ENCODE measurements around the gene PPARD.
"Not testable (repeated sequence)": the region's sequence is repeated elsewhere in the genome, so short reads cannot be mapped to it uniquely, and the experiment has no call there.

The PPARD gene

DNA sequence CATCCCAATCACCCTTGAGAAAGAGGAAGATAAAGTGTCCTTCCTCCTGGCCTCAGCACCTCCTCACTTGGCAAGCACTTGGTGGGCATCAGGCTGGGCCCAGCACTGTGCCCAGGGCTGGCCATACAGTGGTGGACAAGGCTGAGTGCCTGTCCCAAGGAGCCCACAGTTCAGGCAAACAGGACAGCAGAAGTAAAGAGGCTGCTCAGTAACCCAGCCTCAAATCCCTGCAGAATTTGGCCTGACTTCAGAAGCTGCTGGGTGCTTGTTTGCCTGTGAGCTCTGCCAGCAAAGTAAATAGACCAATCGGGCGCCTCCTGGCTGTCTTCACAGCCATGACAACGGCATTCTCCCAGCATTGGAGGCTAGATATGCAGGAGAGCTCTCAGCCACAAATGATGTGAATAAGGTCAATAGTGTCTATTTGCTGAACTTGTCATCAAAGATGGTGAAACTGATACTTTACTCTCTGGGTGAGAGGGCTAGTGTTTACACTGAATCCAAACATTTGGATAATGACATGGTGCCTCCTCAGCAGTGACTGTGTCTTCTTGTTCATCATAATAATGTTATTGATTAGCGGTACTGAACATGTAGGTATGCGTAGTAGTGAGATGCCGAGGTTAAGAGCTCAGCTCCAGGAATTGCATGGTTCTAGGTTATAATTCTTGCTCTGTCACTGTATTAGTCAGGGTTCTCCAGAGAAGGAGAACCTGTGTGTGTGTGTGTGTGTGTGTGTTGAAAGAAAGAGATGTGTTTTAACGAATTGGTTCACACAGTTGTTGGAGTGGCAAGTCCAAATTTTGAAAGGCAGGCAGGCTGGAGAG is 72.9 kb downstream of the PPARD start:
- DNase-seq, result peak; percentile 24

DNA sequence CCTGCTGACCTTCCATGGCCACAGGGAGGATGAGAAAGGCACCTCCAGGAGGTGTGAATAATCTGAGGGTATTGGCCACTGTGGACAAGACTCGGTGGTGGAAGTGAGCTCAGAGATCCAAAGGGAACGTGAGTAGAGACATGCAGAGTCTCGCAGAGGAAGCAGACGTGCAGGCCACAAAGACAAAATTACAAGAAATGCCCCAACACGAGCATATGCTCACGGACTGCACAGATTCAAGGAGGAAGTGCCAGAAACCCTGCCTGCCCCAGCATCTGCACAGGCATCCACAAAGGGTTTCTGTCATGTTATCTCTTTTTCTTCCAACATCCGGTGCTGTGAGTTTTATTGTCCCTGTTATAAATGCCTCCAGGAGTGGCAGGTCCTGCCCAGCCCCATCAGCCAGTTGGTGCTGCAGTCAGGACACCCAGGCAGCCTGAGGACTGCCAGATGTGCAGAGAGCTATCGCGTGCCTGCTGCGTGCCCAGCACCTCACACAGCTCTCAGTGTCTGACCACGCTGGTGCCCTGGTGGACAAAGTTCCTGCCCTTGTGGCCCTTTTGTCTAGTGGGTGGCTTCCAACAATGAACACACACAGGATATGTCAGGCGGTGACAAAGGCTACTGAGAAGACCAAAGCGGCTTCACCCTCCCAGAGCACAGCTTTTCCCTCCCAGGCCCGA is 75.8 kb downstream of the PPARD start:
- peak; percentile 9 for DNase-seq

DNA sequence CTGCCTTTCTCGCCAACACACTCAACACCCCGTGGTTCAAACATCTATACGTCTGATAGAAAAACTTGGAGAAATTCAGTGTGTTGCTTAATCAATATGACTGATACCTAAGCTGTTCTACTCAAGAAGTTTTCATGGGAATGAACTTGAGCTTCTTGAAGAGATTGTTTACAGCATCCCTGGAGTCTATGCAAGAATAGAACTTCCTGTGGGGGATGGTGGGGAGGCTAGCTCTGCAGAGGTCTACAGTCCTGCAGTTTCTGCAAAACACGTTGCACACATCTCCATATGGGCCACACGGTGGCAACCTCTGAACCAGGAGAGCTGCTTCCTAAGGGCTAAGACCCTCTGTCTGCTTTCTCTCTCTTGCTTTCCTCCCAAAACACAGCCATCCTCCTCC is 77.1 kb downstream of the PPARD start:
- DNase-seq, result peak; percentile 23

DNA sequence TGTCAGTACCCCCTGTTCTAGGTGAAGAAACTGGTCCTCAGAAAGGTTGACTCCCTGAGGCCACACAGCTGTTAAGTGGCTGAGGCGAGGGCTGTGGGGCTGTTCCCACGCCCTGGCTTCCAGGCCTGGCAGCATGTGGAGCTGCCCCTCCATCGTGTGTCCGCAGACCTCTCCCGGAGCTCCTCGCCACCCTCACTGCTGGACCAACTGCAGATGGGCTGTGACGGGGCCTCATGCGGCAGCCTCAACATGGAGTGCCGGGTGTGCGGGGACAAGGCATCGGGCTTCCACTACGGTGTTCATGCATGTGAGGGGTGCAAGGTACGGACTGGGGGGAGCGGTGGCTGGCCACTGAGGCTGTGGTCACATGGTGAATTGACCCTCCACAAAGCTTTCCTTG is 77.6 kb downstream of the PPARD start:
- no peak for DNase-seq

DNA sequence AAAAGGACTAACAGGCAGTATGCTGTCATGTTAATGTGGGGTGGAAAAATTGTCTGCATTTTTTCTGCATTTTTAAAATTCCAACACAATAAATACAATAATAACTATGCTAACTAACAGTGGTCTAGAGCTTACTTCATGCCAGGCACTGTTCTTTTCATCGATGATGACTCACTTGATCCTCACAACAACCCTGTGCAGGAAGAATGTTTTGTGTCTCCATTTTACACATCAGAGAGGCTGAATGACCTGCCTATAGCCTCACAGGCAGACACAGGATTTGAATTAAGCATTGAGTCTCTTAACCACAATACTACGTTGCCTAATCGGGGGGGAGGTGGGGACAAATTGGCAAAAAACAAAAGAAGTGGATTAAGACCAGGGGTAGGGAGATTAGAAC is 82.9 kb downstream of the PPARD start:
- DNase-seq, result no peak

DNA sequence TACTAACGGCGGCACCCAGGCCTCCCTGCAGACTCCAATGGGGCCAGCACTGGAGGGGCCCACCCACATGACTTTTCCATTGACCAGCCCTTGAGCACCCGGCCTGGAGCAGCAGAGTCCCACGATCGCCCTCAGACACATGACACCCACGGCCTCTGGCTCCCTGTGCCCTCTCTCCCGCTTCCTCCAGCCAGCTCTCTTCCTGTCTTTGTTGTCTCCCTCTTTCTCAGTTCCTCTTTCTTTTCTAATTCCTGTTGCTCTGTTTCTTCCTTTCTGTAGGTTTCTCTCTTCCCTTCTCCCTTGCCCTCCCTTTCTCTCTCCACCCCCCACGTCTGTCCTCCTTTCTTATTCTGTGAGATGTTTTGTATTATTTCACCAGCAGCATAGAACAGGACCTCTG is 83.7 kb downstream of the PPARD start:
- no peak for DNase-seq

DNA sequence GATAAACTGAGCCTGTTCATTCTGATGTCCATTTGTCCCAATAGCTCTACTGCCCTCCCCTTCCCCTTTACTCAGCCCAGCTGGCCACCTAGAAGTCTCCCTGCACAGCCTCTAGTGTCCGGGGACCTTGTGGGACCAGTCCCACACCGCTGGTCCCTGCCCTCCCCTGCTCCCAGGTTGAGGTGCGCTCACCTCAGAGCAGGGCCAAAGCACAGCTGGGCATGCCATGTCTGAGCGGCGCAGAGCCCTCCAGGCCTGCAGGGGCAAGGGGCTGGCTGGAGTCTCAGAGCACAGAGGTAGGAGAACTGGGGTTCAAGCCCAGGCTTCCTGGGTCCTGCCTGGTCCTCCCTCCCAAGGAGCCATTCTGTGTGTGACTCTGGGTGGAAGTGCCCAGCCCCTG is 85.1 kb downstream of the PPARD start:
- no peak for DNase-seq

DNA sequence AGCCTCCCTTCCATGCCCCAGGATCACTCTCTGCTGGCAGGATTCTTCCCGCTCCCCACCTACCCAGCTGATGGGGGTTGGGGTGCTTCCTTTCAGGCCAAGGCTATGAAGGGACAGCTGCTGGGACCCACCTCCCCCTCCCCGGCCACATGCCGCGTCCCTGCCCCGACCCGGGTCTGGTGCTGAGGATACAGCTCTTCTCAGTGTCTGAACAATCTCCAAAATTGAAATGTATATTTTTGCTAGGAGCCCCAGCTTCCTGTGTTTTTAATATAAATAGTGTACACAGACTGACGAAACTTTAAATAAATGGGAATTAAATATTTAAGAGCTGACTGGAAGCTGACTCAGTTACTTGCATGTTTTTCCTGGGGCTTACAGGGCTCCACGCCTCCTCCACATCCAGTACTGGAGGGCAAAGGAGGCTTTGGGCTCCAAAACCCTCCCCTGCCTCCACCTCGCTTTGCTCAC is 85.5 kb downstream of the PPARD start:
- no peak for DNase-seq

DNA sequence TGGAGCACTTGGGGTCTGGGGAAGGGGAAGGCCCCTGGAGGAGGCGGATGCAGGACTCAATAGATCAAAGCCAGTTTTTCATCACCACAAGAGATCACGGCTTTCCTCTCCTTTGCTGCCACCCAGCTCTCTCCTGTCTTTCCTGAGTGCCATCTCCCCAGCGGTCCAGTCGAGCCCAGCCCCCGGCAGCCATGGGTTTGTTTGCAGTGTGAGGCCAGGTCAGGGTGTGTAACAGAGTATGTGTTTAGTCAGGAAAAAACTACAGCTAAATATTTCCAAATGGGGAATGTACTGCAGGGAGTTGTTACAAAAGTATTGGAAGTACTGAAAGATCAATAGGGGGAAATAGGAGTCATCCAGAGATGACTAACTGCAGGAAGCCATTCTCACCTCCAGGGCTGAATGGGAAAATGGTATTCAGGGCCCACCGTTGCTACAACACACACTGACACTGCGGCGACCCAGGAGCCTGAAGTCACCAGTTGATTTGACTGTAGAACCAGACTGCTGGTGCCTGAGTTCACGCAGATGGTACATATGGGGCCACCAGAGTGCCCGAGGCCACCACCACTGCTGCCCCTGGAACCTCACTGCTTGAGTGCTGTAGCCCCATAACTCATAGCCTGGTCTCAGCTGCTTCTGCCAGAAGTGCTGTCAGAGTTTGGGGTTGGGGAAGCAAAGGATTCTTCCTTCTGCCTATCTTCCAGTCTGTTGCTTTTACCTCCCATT is 86.2 kb downstream of the PPARD start:
- DNase-seq, result no peak

DNA sequence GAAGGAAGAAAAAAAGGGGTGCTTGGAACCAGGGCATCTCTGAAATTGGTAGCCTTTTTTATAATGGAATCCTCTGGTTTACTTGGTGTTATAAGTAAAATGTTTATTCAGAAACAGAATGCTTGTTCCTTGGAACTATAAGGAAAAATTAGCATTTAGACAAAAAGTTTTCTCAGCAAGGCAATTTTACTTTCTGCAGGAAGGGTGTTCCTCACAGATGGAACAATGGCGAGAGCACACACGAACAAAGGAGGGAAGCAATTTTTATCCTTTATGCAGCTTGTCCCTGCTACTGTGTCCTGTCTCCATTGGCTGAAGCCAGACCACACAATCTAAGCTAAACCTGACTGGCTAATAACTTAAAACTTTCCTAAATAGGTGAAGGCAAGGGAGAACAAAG is 87.1 kb downstream of the PPARD start:
- DNase-seq, result no peak

DNA sequence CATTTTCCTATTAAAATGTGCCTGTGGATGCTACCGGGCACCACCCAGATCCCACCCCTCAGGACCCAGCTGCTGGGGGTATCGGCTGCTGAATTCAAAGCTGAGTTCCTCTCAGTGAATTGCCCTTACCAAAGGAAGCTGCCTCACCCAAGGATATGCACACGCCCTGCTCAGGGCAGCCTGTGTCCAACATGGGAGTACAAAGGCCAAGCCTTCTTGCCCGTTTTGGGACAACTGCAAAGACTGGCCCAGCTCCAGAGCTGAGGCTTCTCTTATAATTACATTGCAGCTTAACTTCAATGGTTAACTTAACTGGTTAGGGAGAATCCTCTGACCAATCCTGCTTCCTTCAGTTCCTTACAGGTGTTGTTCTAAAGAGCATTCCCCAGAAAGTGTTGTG is 89.9 kb downstream of the PPARD start:
- DNase-seq, result no peak

DNA sequence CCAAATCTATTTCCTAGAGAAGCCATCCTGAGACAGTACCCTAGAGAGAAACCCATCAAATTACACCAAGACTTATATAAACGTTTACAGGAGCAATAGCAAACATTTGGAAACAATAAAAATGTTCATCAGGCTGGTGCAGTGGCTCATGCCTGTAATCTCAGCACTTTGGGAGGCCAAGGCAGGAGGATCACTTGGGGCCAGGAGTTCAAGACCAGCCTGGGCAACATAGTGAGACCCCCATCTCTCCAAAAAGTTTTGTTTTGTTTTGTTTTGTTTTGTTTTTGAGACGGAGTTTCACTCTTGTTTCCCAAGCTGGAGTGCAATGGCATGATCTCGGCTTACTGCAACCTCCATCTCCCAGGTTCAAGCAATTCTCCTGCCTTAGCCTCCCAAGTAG is 90.3 kb downstream of the PPARD start:
- not testable (repeated sequence) for DNase-seq

DNA sequence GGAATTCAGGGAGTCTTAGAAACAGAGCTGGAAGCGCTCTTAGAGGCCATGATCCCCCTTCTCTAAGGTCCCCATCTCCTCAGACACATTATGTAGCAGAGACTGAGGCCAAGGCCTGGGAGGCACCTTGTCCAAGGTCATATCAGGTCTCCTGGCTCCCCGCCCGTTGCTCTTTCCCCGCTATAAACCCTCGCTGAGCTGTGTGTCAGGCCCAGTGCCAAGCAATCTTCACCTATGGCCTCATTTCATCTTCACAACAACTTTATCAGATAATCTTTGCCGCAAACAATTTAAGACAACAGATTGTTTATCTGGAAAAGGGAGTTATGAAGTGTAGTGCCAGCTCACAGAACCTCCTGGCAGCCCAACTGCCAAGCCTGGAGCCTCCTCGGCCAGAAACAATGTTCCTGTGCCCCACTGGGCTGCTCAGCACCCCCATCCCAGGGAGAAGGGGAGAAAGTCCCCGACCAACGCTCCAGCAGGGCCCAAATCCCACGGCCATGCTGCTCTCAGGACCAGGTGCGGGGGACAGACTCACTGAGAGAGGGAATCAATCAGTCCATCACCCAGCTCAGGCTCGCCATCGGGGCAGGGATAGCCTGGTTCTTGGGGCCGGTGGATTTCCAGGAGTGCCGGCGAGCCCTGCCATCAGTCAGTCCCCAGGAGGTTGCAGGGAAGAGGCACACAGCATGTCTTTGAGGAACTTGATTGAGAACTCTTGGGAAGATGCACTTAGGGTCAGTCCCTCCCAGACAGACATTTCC is 92.9 kb downstream of the PPARD start:
- DNase-seq, result no peak

DNA sequence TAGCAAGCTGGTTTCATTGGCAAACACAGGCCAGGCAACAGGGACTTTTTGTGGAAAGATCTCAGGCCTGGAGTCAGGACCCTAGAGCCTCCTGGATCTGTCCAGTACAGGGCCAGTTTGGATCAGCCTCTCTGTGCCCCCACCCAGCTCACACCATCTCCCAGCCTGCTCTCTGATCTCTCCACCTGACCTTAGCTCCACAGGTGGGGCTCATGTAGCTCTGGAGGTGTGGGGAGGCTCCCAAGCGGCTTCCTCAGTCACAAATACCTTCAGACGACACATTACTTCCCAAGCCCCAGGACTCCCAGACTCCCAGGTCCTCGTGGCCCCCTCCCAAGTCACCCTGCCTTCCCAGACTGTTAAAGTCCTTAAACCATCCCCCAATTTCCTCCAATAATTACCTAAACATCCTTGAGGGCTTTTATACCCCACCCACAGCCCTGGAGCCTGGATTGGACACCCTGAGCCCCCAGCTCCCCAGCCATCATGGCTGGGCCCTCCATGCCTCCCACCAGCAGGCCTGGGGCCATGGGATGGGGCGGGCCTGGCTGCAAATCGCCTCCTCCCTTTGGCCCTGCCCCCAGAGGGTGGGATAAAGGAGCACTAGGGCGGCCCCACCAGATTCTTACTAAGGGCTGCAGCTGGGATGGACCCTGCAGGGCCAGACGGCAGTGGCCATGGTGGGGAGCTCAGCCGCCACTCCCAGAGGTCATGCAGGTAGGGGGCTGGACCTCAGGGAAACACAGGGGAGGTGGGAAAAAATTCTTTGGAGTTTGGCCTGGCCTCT is 93.9 kb downstream of the PPARD start:
- no peak for DNase-seq

DNA sequence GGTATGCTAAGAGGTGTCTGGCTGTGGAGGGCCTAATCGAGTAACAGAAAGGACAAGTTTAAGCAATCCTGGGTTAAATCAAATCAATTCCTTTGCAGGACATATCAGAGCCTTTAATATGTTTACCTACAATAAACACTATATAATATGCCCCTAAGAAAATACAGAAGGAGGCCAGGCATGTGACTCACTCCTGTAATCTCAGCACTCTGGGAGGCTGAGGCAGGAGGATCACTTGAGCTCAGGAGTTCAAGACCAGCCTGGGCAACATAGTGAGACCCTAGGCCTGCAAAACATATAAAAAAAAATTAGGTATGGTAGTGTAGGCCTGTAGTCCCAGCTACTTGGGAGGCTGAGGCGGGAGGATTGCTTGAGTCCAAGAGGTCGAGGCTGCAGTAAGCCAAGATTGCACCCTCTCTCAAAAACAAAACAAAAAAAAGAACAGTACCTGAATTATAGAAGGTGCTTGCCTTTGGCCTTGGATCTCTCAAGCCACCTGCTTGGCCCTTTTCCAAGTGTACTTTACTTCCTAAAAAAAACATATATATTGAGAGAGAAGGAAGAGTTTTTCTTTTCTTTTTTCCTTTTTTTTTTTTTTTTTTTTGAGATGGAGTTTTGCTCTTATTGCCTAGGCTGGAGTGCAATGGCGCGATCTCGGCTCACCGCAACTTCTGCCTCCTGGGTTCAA is 96.2 kb downstream of the PPARD start:
- not testable (repeated sequence) for DNase-seq

DNA sequence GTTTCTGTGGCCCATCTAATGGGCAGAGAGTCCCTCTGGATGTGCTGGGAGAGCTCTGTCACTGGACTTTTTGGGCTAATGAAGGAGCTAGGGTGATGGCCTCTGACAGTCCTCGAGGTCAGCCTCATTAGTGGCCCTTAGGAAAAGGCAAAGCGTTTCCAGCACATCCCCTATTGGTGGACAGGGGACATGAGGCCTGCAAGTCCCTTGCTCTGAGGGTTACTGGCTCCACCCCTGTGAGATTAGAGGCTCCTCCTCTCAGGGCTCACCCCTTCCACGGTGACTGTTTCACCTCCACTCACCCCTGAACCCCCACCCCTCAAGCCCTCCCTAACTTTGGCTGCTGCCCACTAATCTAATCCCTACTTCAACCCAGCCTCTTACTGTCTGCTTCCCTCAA is 97.0 kb downstream of the PPARD start:
- no peak for DNase-seq

DNA sequence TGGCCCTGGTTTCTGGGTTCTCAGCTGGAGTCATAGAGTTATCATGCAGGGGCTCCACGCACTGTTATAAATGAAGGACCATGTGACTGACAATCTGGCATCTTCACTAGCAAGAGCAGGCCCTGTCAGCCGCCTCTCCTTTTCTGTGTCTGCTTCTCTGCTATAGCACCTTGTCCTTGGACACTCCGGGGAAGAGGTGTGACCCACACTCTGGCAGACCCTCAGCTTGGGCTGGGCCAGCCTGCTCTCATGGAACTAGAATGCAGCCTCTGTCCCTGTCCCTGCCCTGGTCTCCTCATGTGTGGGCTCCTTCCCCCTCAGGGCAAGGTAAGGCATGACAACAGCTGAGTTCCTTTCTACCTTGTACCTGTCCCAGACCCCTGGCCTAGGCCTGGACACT is 98.8 kb downstream of the PPARD start:
- DNase-seq, result no peak

DNA sequence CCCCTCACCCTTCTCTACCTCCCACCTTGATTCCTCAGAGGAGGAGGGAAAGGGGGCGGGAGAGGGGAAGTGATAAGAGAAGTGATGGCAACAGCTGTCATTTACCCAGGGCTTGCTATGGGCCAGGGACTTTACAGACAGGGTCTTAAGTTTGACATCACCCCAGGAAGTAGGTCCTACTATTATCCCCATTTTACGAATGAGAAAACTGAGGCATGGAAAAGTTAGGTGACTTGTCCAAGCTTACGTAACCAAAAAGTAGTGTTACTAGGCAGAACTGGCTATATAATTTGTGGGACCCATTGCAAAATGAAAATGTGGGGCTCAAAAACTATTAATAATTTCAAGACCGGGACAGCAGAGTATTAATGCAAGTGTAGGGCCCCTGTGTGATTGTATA is 99.3 kb downstream of the PPARD start:
- DNase-seq, result no peak

DNA sequence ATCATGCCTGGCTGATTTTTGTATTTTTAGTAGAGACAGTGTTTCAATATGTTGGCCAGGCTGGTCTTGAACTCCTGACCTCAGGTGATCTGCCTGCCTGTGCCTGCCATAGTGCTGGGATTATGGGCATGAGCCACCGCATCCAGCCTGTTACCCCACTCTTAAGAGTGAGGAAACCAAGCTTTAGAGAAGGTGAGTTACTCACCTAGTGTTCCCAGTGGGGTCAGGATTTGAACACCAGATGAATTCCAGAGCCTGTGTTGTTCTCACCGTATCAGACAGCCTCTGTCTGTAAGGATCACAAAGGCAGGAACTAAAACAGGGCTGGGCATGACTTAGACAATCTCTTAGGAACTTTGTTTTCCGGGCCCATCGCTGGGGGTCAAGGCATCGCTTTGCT is 100.3 kb downstream of the PPARD start:
- DNase-seq, result no peak

DNA sequence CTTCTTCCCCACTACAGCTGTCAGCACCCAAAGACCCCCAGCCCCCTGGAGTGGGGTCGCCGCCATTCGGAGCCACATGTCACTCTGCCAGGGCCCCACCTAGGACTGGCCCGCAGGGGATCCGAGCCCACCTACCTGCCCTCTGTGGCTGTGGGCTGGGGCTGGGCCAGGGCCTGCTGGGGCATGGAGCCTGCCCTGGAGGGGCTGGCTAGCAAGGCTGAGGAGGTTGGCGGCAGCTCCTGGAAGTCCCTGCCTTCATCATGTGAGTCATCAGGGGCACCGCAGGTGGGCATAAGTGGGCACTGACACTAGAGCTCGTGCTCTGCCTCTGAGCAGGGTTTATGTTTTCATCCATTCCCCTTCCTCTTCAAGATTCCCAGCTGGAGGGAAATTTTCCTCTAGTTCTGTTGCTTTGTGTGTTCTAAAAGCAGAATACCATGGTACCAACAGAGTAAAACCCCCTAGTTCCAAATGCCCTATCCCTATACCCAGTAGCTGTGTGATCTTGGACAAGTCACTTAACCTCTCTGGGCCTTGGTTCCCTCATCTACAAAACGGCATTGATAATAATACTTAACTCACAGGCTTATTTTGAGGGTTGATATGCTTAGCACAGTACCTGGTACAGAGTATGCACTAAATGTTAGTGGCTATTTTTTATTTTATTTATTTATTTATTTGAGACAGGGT is 101.1 kb downstream of the PPARD start:
- DNase-seq, result no peak

DNA sequence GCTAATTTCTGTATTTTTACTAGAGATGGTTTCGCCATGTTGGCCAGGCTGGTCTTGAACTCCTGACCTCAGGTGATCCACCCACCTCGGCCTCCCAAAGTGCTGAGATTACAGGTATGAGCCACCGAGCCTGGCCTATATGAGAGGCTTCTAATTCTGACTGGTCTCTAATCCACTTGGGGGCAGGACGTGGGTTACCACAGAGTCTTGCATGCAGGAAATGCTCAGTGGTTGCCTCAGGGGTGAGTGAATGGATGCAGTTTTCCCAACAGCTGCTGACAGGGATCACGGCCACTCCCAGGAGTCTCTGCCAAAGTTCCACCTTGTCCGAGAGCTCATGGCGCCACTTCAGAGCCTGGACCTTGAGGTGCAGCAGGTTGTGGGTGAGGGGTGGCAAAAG is 103.3 kb downstream of the PPARD start:
- DNase-seq, result peak; percentile 49
